Glutamatergic neuron (in vitro differentiated cells): ENCODE data around the gene KRTAP19-7. TPM values are rescaled to one million over a fixed set of nuclear protein-coding genes. Genes with fewer than 3 reads are reported as not detected.

Experiments used
- DNase-seq: peaks from one replicate; pipeline ENCODE4 v3.0.0; 2022
- H3K27ac Mint-ChIP-seq: one replicate; pipeline ENCODE4 v1.8.0; 2020; ENCODE audit warnings: mild to moderate bottlenecking, mixed read lengths, inconsistent platforms; ENCODE audit not compliant: unreplicated experiment
- H3K27me3 Mint-ChIP-seq: one replicate; pipeline ENCODE4 v1.8.0; 2020; ENCODE audit warnings: mild to moderate bottlenecking, moderate library complexity, mixed read lengths, inconsistent platforms; ENCODE audit not compliant: unreplicated experiment
- H3K36me3 Mint-ChIP-seq: one replicate; pipeline ENCODE4 v1.8.0; 2020; ENCODE audit warnings: mild to moderate bottlenecking, mixed read lengths, inconsistent platforms; ENCODE audit not compliant: unreplicated experiment
- H3K4me1 Mint-ChIP-seq: one replicate; pipeline ENCODE4 v1.8.0; 2020; ENCODE audit warnings: mild to moderate bottlenecking, low read depth, mixed read lengths, inconsistent platforms; ENCODE audit not compliant: unreplicated experiment
- H3K4me3 Mint-ChIP-seq: one replicate; pipeline ENCODE4 v1.8.0; 2020; ENCODE audit warnings: mild to moderate bottlenecking, mixed read lengths, inconsistent platforms; ENCODE audit not compliant: unreplicated experiment
- H3K9me3 Mint-ChIP-seq: one replicate; pipeline ENCODE4 v1.8.0; 2020; ENCODE audit warnings: mild to moderate bottlenecking, moderate library complexity, mixed read lengths, inconsistent platforms; ENCODE audit not compliant: unreplicated experiment
- total RNA-seq: library from RNA; stranded (reverse); fragmentation: NEBNext Ultra II Directional; extraction: Animal tissue kit (Norgen Biotek cat#: 25700); gene quantifications from one replicate; pipeline ENCODE4 v1.2.1, GENCODE V29; 2021; ENCODE audit not compliant: unreplicated experiment
- TF ChIP-seq, protein P1 (sequence below): fragments of 200-600 bp; sonication (generic); IDR thresholded peaks from one replicate; pipeline ENCODE4 v1.5.0; 2021; ENCODE audit not compliant: partially characterized antibody, unreplicated experiment

Gene KRTAP19-7
- total RNA-seq, 1 donor from 2014 or later: not detected

DNA sequence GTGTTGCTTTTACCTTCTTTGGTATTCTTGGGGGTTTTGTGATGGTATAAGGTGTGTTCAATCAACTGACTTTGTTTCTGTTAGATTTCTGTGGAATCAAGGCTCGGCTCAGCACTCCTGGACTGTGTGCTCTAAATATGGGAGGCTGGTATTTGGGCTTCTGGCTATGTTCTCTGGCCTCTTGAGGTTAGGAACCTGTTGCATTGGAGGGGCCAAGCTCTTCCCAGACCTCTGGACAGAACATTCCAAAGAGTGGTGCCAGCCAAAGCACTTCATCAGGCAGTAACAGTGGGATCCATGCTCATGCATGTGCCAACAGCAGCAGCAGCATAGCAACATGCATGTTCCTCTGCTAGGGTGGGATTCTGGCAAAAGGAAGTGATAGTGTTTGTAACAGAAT lies 8.3 kb downstream of the KRTAP19-7 start:
- Mint-ChIP-seq H3K27ac (no peak overlapping the region), H3K36me3 (no peaks in the 10 kb centered on the region), H3K4me1 (no peaks in the 10 kb centered on the region), H3K4me3 (no peak overlapping the region), H3K27me3 (no peaks in the 10 kb centered on the region), H3K9me3 (no peaks in the 10 kb centered on the region)
- DNase-seq: no peak
- TF ChIP-seq, protein P1, sequence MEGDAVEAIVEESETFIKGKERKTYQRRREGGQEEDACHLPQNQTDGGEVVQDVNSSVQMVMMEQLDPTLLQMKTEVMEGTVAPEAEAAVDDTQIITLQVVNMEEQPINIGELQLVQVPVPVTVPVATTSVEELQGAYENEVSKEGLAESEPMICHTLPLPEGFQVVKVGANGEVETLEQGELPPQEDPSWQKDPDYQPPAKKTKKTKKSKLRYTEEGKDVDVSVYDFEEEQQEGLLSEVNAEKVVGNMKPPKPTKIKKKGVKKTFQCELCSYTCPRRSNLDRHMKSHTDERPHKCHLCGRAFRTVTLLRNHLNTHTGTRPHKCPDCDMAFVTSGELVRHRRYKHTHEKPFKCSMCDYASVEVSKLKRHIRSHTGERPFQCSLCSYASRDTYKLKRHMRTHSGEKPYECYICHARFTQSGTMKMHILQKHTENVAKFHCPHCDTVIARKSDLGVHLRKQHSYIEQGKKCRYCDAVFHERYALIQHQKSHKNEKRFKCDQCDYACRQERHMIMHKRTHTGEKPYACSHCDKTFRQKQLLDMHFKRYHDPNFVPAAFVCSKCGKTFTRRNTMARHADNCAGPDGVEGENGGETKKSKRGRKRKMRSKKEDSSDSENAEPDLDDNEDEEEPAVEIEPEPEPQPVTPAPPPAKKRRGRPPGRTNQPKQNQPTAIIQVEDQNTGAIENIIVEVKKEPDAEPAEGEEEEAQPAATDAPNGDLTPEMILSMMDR: no peak

DNA sequence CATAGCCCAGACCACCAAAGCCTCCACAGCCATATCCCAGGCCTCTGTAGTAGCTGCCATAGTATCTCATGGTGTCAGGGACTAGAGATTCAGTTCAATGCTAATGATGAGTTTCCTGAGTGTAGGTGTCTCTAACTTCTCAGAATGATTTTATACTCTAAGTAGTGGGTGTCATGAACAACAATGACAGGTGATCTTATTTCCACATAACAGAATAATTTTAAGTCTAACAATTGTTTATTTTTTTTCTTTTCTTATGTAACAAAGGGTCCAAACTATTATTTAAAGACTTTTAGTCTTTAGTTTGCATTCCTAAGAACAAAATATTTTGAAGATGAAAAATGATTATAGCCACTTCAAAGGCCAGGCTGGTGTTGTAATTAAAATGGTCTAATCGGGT lies 19.4 kb downstream of the KRTAP19-7 start, which contains the start of gene KRTAP19-6:
Gene KRTAP19-6 (minus strand): TSS at position 101 of the 400 bp plus-strand sequence. CDS start 31 bp downstream, at position 70.
- Mint-ChIP-seq H3K4me1 (no peaks in the 10 kb centered on the region), H3K9me3 (no peaks in the 10 kb centered on the region)

DNA sequence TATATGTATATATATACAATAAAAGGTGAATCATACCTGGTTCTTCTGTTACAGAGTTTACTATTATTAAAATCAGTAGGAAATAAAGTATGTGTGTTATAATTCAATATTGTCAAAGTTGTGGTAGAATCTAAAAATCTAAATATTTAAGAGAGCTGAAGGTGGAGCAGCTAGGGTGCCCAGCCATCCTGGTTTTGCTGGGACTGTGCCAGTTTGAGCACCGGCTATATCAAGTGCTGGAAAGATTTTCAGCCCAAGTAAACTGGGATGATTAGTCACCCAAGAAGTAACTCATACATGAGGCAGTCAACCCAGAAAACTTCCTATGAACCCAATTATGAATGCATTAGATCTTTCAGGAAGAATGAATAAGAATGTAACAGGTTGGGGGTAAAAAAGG lies 42.2 kb downstream of the KRTAP19-7 start:
- TF ChIP-seq, protein P1: no peak
- no peaks in the 10 kb centered on the region for H3K27me3 Mint-ChIP-seq
- H3K36me3 Mint-ChIP-seq: no peaks in the 10 kb centered on the region
- no peaks in the 10 kb centered on the region for H3K9me3 Mint-ChIP-seq
- H3K4me3 Mint-ChIP-seq: no peak overlapping the region
- no peak overlapping the region for H3K27ac Mint-ChIP-seq
- no peaks in the 10 kb centered on the region for H3K4me1 Mint-ChIP-seq
- no peak for DNase-seq

More for the DNA sequence above, 19.4 kb downstream of the KRTAP19-7 start, which contains the start of gene KRTAP19-6:
- Mint-ChIP-seq H3K27ac (no peak within 1 kb of the TSS), H3K27me3 (no peaks in the 10 kb centered on the region), H3K36me3 (no peaks in the 10 kb centered on the region), H3K4me3 (no peak within 1 kb of the TSS)
- no peak for DNase-seq
- TF ChIP-seq, protein P1: no peak

DNA sequence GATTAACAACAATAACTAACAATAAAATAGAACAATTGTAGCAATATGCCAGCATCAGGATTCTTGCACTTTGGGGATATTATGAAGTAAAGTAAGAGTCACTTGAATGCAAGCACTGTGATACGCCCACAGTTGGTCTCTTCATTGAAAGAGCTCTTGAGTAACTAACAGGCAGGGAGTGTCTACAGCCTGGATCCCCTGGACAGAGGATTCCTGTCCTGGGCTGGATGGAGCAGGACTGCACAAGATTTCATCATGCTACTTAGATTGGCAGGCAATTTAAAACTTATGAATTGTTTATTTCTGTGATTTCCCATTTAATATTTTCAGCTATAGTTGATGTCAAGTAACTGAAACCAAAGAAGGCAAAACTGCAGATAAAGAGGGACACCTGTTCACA lies 45.4 kb downstream of the KRTAP19-7 start:
- no peak for DNase-seq
- H3K9me3 Mint-ChIP-seq: no peaks in the 10 kb centered on the region
- H3K27me3 Mint-ChIP-seq: no peaks in the 10 kb centered on the region
- no peak overlapping the region for H3K4me3 Mint-ChIP-seq
- no peaks in the 10 kb centered on the region for H3K36me3 Mint-ChIP-seq
- H3K27ac Mint-ChIP-seq: no peak overlapping the region
- no peaks in the 10 kb centered on the region for H3K4me1 Mint-ChIP-seq
- TF ChIP-seq, protein P1: no peak

Other genes with a start within 250 kb of the KRTAP19-7 start
- gene KRTAP26-1, start 241.0 kb downstream of the KRTAP19-7 start, total RNA-seq: not detected
- gene KRTAP27-1, start 223.6 kb downstream of the KRTAP19-7 start, total RNA-seq: not detected
- not detected for gene KRTAP23-1, start 212.7 kb downstream of the KRTAP19-7 start, total RNA-seq
- not detected for gene KRTAP13-2, start 189.0 kb downstream of the KRTAP19-7 start, total RNA-seq
- gene KRTAP13-1, start 165.3 kb downstream of the KRTAP19-7 start, total RNA-seq: not detected
- gene KRTAP13-3, start 135.4 kb downstream of the KRTAP19-7 start, total RNA-seq: not detected
- gene KRTAP13-4, start 131.1 kb downstream of the KRTAP19-7 start, total RNA-seq: not detected
- gene KRTAP15-1, start 121.0 kb downstream of the KRTAP19-7 start, total RNA-seq: not detected
- not detected for gene KRTAP19-1, start 80.9 kb downstream of the KRTAP19-7 start, total RNA-seq
- not detected for gene KRTAP19-2, start 73.9 kb downstream of the KRTAP19-7 start, total RNA-seq
- not detected for gene KRTAP19-3, start 69.3 kb downstream of the KRTAP19-7 start, total RNA-seq
- not detected for gene KRTAP19-4, start 64.1 kb downstream of the KRTAP19-7 start, total RNA-seq
- not detected for gene KRTAP19-5, start 59.2 kb downstream of the KRTAP19-7 start, total RNA-seq
- gene KRTAP19-6, start 19.4 kb downstream of the KRTAP19-7 start, total RNA-seq: not detected
- gene KRTAP22-2, start 29.1 kb upstream of the KRTAP19-7 start, total RNA-seq: not detected
- gene KRTAP6-3, start 31.1 kb upstream of the KRTAP19-7 start, total RNA-seq: not detected
- not detected for gene KRTAP6-2, start 37.6 kb upstream of the KRTAP19-7 start, total RNA-seq
- gene KRTAP22-1, start 39.8 kb upstream of the KRTAP19-7 start, total RNA-seq: not detected
- not detected for gene KRTAP6-1, start 52.6 kb upstream of the KRTAP19-7 start, total RNA-seq
- gene KRTAP20-1, start 55.1 kb upstream of the KRTAP19-7 start, total RNA-seq: not detected
- not detected for gene KRTAP20-4, start 59.3 kb upstream of the KRTAP19-7 start, total RNA-seq
- not detected for gene KRTAP20-2, start 73.9 kb upstream of the KRTAP19-7 start, total RNA-seq
- gene KRTAP20-3, start 81.5 kb upstream of the KRTAP19-7 start, total RNA-seq: not detected
- gene KRTAP21-3, start 157.5 kb upstream of the KRTAP19-7 start, total RNA-seq: not detected
- not detected for gene KRTAP21-2, start 185.9 kb upstream of the KRTAP19-7 start, total RNA-seq
- not detected for gene KRTAP21-1, start 194.1 kb upstream of the KRTAP19-7 start, total RNA-seq